Measurements from ENCODE around the gene ABI3BP.

The ABI3BP gene

GRCh38 chr3:100831629-100832028 lies 161.6 kb downstream of the ABI3BP start:
- CTCF ChIA-PET, result no interaction called here
- H3K27ac ChIP-seq, result no peak overlapping the region
- POLR2A ChIA-PET (ENCODE audit: low non-redundant PET), result no interaction called here
- DNase-seq (ENCODE audit: low spot score), result no peak
- TF ChIP-seq CTCF (conservative IDR thresholded peaks at IDR 0.05; ENCODE audit: low read depth), result no peak

- TF ChIP-seq CTCF (conservative IDR thresholded peaks at IDR 0.05; ENCODE audit: low read depth), result no peak
- DNase-seq (ENCODE audit: low spot score), result no peak
- CTCF ChIA-PET, result no interaction called here
- H3K27ac ChIP-seq, result no peak overlapping the region
- POLR2A ChIA-PET (ENCODE audit: low non-redundant PET), result no interaction called here
Measured at GRCh38 chr3:100830931-100831330, 162.3 kb downstream of the ABI3BP start.

- DNase-seq (ENCODE audit: low spot score), result no peak
- ChIA-PET POLR2A (ENCODE audit: low non-redundant PET) (no interaction called here), CTCF (no interaction called here)
- no peak overlapping the region for H3K27ac ChIP-seq
- TF ChIP-seq CTCF (conservative IDR thresholded peaks at IDR 0.05; ENCODE audit: low read depth), result no peak
Measured at GRCh38 chr3:100825574-100825973, 167.6 kb downstream of the ABI3BP start.

GRCh38 chr3:100815583-100815982 lies 177.6 kb downstream of the ABI3BP start:
- CTCF ChIA-PET, result no interaction called here
- no peak for DNase-seq (ENCODE audit: low spot score)
- POLR2A ChIA-PET (ENCODE audit: low non-redundant PET), result no interaction called here
- TF ChIP-seq CTCF (conservative IDR thresholded peaks at IDR 0.05; ENCODE audit: low read depth), result no peak
- H3K27ac ChIP-seq, result no peak overlapping the region

GRCh38 chr3:100813828-100814227 lies 179.4 kb downstream of the ABI3BP start:
- no peak for TF ChIP-seq CTCF (conservative IDR thresholded peaks at IDR 0.05; ENCODE audit: low read depth)
- CTCF ChIA-PET, result interaction anchor here (0.7 to 0.9 kb wide), 2 partner anchors 383 to 967 kb away, joined by 4 to 6 read pairs; no protein-coding TSS in a partner anchor
- H3K27ac ChIP-seq, result no peak overlapping the region
- POLR2A ChIA-PET (ENCODE audit: low non-redundant PET), result no interaction called here
- DNase-seq (ENCODE audit: low spot score), result no peak

- no peak for DNase-seq (ENCODE audit: low spot score)
- ChIA-PET CTCF (no interaction called here), POLR2A (ENCODE audit: low non-redundant PET) (no interaction called here)
- H3K27ac ChIP-seq, result no peak overlapping the region
- TF ChIP-seq CTCF (conservative IDR thresholded peaks at IDR 0.05; ENCODE audit: low read depth), result no peak
Measured at GRCh38 chr3:100811779-100812507, 181.3 kb downstream of the ABI3BP start.

All from RWPE1 (cell line).